Measurements from ENCODE around the gene COL20A1. TPM values are rescaled to one million over a fixed set of nuclear protein-coding genes. Genes with fewer than 3 reads are reported as not detected.

The COL20A1 gene
- polyA plus RNA-seq, 3 donors = 0.42 to 0.65 (median 0.46) TPM

GRCh38 chr20:63289311-63290135 lies 3.5 kb upstream of the COL20A1 start:
- no peak for DNase-seq (ENCODE audit: low read depth in 3 of 3, low spot score in 2 of 3)

GRCh38 chr20:63290136-63290676 lies 2.8 kb upstream of the COL20A1 start:
- DNase-seq (ENCODE audit: low read depth in 3 of 3, low spot score in 2 of 3) = no peak

- DNase-seq (ENCODE audit: low read depth in 3 of 3, low spot score in 2 of 3) = no peak
Measured at GRCh38 chr20:63290677-63291472, 2.1 kb upstream of the COL20A1 start.

GRCh38 chr20:63291811-63292210 lies 1.2 kb upstream of the COL20A1 start:
- no peak for DNase-seq (ENCODE audit: low read depth in 3 of 3, low spot score in 2 of 3)

- DNase-seq (ENCODE audit: low read depth in 3 of 3, low spot score in 2 of 3) = no peak
Measured at GRCh38 chr20:63292292-63292701, 689 bp upstream of the COL20A1 start.

GRCh38 chr20:63293456-63293855 lies 470 bp downstream of the COL20A1 start:
- no peak for DNase-seq (ENCODE audit: low read depth in 3 of 3, low spot score in 2 of 3)

- no peak for DNase-seq (ENCODE audit: low read depth in 3 of 3, low spot score in 2 of 3)
Measured at GRCh38 chr20:63293871-63294535, 1.0 kb downstream of the COL20A1 start.

GRCh38 chr20:63294536-63294900 lies 1.5 kb downstream of the COL20A1 start:
- DNase-seq (ENCODE audit: low read depth in 3 of 3, low spot score in 2 of 3) = no peak

GRCh38 chr20:63295018-63295417 lies 2.0 kb downstream of the COL20A1 start:
- DNase-seq (ENCODE audit: low read depth in 3 of 3, low spot score in 2 of 3) = no peak

- DNase-seq (ENCODE audit: low read depth in 3 of 3, low spot score in 2 of 3) = no peak
Measured at GRCh38 chr20:63295422-63295821, 2.4 kb downstream of the COL20A1 start.

- DNase-seq (ENCODE audit: low read depth in 3 of 3, low spot score in 2 of 3) = no peak
Measured at GRCh38 chr20:63295846-63296245, 2.9 kb downstream of the COL20A1 start.

- no peak for DNase-seq (ENCODE audit: low read depth in 3 of 3, low spot score in 2 of 3)
Measured at GRCh38 chr20:63296531-63297299, 3.7 kb downstream of the COL20A1 start.

GRCh38 chr20:63297371-63297781 lies 4.4 kb downstream of the COL20A1 start:
- DNase-seq (ENCODE audit: low read depth in 3 of 3, low spot score in 2 of 3) = no peak

- DNase-seq (ENCODE audit: low read depth in 3 of 3, low spot score in 2 of 3) = no peak
Measured at GRCh38 chr20:63297796-63298572, 5.0 kb downstream of the COL20A1 start.

- no peak for DNase-seq (ENCODE audit: low read depth in 3 of 3, low spot score in 2 of 3)
Measured at GRCh38 chr20:63298731-63299312, 5.8 kb downstream of the COL20A1 start.

- no peak for DNase-seq (ENCODE audit: low read depth in 3 of 3, low spot score in 2 of 3)
Measured at GRCh38 chr20:63301671-63302070, 8.7 kb downstream of the COL20A1 start.

GRCh38 chr20:63303095-63303666 lies 10.2 kb downstream of the COL20A1 start:
- DNase-seq (ENCODE audit: low read depth in 3 of 3, low spot score in 2 of 3) = no peak

- no peak for DNase-seq (ENCODE audit: low read depth in 3 of 3, low spot score in 2 of 3)
Measured at GRCh38 chr20:63305393-63305792, 12.4 kb downstream of the COL20A1 start.
